SK-N-SH treated with all-trans-retinoic acid at 6 μM for 48 hours (cell line): ENCODE results near the gene SLC2A1.

Source experiments
- ARNTL ChIP-seq: fragments of 450-650 bp; formaldehyde crosslinking; IDR thresholded peaks from 2 replicates; pipeline ENCODE4 v1.5.0; 2020; ENCODE audit warnings: low read depth, mild to moderate bottlenecking, moderate library complexity, borderline replicate concordance
- CSDC2 ChIP-seq: fragments of 250-450 bp; sonication (Bioruptor Pico); IDR thresholded peaks from 2 replicates; pipeline ENCODE4 v1.5.0; 2020; ENCODE audit warnings: mild to moderate bottlenecking, moderate library complexity
- CSRNP3 ChIP-seq: fragments of 250-450 bp; sonication (Bioruptor Pico); IDR thresholded peaks from 2 replicates; pipeline ENCODE4 v1.5.1; 2021; ENCODE audit warnings: mild to moderate bottlenecking, moderate library complexity
- ESRRG ChIP-seq: fragments of 250-450 bp; sonication (Bioruptor Pico); IDR thresholded peaks from 2 replicates; pipeline ENCODE4 v1.6.1; 2021; ENCODE audit warnings: mild to moderate bottlenecking
- ISL1 ChIP-seq: fragments of 250-450 bp; sonication (Bioruptor Pico); IDR thresholded peaks from 2 replicates; pipeline ENCODE4 v2.1.2; 2022; ENCODE audit warnings: mild to moderate bottlenecking, moderate library complexity
- PATZ1 ChIP-seq: fragments of 250-450 bp; sonication (Bioruptor Pico); IDR thresholded peaks from 2 replicates; pipeline ENCODE4 v1.8.0; 2020; ENCODE audit warnings: mild to moderate bottlenecking, moderate library complexity, borderline replicate concordance
- RARB ChIP-seq: fragments of 250-450 bp; sonication (Bioruptor Pico); IDR thresholded peaks from 2 replicates; pipeline ENCODE4 v1.8.0; 2021; ENCODE audit warnings: mild to moderate bottlenecking, moderate library complexity

GRCh38 chr1:42956739-42957138 lies 1.9 kb downstream of the SLC2A1 start:
- TF ChIP-seq RARB (CRISPR knock-in tag) (no peak), ESRRG (CRISPR knock-in tag) (no peak), CSDC2 (CRISPR knock-in tag) (no peak), ARNTL (no peak), CSRNP3 (no peak), ISL1 (CRISPR knock-in tag) (no peak), PATZ1 (CRISPR knock-in tag) (no peak)
